SKM-1 (cell line): ENCODE data around the gene FYN.
"Not testable (repeated sequence)": the region's sequence is repeated elsewhere in the genome, so short reads cannot be mapped to it uniquely, and the experiment has no call there.

Experiments used
- DNase-seq: peaks from one replicate; lab custom pipeline; 2025; ENCODE audit not compliant: unreplicated experiment; lab: John Stamatoyannopoulos, UW

The FYN gene

GRCh38 chr6:111835398-111835797 is 37.9 kb downstream of the FYN start:
- not testable (repeated sequence) for DNase-seq

GRCh38 chr6:111834356-111834755 is 38.9 kb downstream of the FYN start:
- DNase-seq, result no peak

- no peak for DNase-seq
Measured at GRCh38 chr6:111832833-111833418, 40.3 kb downstream of the FYN start.

- no peak for DNase-seq
Measured at GRCh38 chr6:111831408-111831807, 41.8 kb downstream of the FYN start.

- DNase-seq, result no peak
Measured at GRCh38 chr6:111829998-111830397, 43.3 kb downstream of the FYN start.

GRCh38 chr6:111829581-111829980 is 43.7 kb downstream of the FYN start:
- DNase-seq, result no peak

- no peak for DNase-seq
Measured at GRCh38 chr6:111828809-111829208, 44.4 kb downstream of the FYN start.

- no peak for DNase-seq
Measured at GRCh38 chr6:111825439-111826086, 47.7 kb downstream of the FYN start.

GRCh38 chr6:111824608-111825337 is 48.5 kb downstream of the FYN start:
- DNase-seq, result no peak

- no peak for DNase-seq
Measured at GRCh38 chr6:111823831-111824607, 49.2 kb downstream of the FYN start.

GRCh38 chr6:111823012-111823411 is 50.2 kb downstream of the FYN start:
- no peak for DNase-seq

GRCh38 chr6:111819458-111819857 is 53.8 kb downstream of the FYN start:
- no peak for DNase-seq

GRCh38 chr6:111818539-111819226 is 54.6 kb downstream of the FYN start:
- DNase-seq, result no peak

GRCh38 chr6:111817451-111818120 is 55.7 kb downstream of the FYN start:
- DNase-seq, result no peak

- DNase-seq, result no peak
Measured at GRCh38 chr6:111813677-111814310, 59.5 kb downstream of the FYN start.

GRCh38 chr6:111813237-111813636 is 60.0 kb downstream of the FYN start:
- DNase-seq, result no peak

GRCh38 chr6:111812060-111813038 is 60.9 kb downstream of the FYN start:
- DNase-seq, result no peak

GRCh38 chr6:111810294-111811131 is 62.7 kb downstream of the FYN start:
- no peak for DNase-seq
